PFSK-1 (cell line): ENCODE results near the gene CHRNE.

Source experiments
- FOXP2 ChIP-seq: optimal IDR thresholded peaks from 2 replicates; pipeline ENCODE3; 2011; ENCODE audit warnings: borderline replicate concordance, control low read depth, inconsistent platforms; ENCODE audit not compliant: insufficient read depth; ENCODE audit errors: extremely low read length, extremely low read depth
- POLR2AphosphoS5 ChIP-seq: IDR thresholded peaks from 2 replicates; pipeline ENCODE4 v1.6.1; 2012; ENCODE audit warnings: low read depth, mild to moderate bottlenecking, control low read depth, low read length, moderate library complexity
- SIN3A ChIP-seq: IDR thresholded peaks from 2 replicates; pipeline ENCODE4 v1.6.1; 2012; ENCODE audit warnings: mild to moderate bottlenecking, low read length, moderate library complexity, borderline replicate concordance; ENCODE audit not compliant: insufficient read depth
- TAF1 ChIP-seq: IDR thresholded peaks from 2 replicates; pipeline ENCODE4 v1.6.1; 2012; ENCODE audit warnings: low read length, control low read depth, borderline replicate concordance; ENCODE audit not compliant: insufficient read depth
- TF ChIP-seq, protein P1 (sequence below), 2 experiments: IDR thresholded peaks; 2 replicates each; pipeline versions ENCODE4 v1.6.1 to v1.8.0; 2011 to 2012; ENCODE audit warnings: low read depth in 2 of 2, low read length in 2 of 2, control low read depth in 1 of 2, inconsistent platforms in 1 of 2, mild to moderate bottlenecking in 1 of 2, moderate library complexity in 1 of 2; ENCODE audit not compliant: insufficient read depth in 1 of 2

CHRNE gene

GRCh38 chr17:4949321-4950074 lies 46.6 kb upstream of the CHRNE start:
- TF ChIP-seq, protein P1, sequence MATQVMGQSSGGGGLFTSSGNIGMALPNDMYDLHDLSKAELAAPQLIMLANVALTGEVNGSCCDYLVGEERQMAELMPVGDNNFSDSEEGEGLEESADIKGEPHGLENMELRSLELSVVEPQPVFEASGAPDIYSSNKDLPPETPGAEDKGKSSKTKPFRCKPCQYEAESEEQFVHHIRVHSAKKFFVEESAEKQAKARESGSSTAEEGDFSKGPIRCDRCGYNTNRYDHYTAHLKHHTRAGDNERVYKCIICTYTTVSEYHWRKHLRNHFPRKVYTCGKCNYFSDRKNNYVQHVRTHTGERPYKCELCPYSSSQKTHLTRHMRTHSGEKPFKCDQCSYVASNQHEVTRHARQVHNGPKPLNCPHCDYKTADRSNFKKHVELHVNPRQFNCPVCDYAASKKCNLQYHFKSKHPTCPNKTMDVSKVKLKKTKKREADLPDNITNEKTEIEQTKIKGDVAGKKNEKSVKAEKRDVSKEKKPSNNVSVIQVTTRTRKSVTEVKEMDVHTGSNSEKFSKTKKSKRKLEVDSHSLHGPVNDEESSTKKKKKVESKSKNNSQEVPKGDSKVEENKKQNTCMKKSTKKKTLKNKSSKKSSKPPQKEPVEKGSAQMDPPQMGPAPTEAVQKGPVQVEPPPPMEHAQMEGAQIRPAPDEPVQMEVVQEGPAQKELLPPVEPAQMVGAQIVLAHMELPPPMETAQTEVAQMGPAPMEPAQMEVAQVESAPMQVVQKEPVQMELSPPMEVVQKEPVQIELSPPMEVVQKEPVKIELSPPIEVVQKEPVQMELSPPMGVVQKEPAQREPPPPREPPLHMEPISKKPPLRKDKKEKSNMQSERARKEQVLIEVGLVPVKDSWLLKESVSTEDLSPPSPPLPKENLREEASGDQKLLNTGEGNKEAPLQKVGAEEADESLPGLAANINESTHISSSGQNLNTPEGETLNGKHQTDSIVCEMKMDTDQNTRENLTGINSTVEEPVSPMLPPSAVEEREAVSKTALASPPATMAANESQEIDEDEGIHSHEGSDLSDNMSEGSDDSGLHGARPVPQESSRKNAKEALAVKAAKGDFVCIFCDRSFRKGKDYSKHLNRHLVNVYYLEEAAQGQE (IDR thresholded peaks at IDR 0.05; ENCODE audit: insufficient read depth in 1 of 2, low read depth in 2 of 2, low read length in 2 of 2): no peak
- TF ChIP-seq FOXP2 (peak; percentile 11), TAF1 (0 out of 2 replicates have a peak, but pooled peaks have one; percentile 12), SIN3A (peak; percentile 29; the same call in 1 of the 2 replicates), POLR2AphosphoS5 (no peak; the same call in 1 of the 2 replicates)

- peak; percentile 62 for TF ChIP-seq FOXP2
- TF ChIP-seq, protein P1 (IDR thresholded peaks at IDR 0.05; ENCODE audit: insufficient read depth in 1 of 2, low read depth in 2 of 2, low read length in 2 of 2): no peak; a peak in 1 of 4 replicates
- TF ChIP-seq SIN3A: no peak
- TF ChIP-seq POLR2AphosphoS5: peak; percentile 50; the same call in 1 of the 2 replicates
- TF ChIP-seq TAF1: no peak
These were observed 46.0 kb upstream of the CHRNE start for GRCh38 chr17:4948931-4949320.

DNA sequence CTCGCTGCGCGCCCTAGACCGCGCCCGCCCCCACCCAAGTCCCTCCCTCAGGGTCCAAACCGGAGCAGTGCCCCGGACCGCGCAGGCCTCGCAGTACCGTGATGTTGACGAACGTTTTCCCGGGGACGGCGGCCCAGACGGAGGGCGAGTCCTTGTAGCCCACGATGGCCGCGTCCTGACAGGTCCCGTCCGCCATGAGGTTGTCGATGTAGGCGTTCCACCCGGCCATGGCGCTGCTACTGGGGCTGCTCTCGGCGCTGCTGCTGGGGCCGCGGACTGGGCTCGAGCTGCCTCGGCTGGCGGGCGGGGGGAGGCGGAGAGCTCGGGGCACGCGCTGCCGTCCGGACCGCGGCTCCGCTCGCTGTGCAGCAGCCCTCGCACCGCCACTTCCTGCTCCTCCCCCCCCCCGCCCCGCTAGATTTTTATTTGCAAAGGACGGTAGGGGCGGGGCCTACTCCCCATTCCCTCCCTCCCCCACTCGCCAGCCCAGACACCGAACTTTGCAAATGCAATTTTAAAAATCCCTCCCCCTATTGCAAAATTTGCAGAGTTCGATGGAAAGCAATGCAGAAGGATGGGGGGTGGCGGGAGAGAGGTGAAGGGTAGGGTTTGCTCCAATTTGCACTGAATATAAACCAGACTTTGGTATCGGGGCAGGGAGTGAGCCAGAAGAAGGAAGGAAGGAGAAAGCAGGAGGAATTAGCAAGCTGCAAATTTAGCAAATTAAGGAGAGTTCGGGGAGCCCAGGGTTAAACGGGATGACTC lies 45.5 kb upstream of the CHRNE start, which contains the start of gene PFN1:
Gene PFN1, minus strand, starts transcription at position 365 of the 765 bp plus-strand sequence. Its CDS starts 136 bp downstream, at position 229.
- 0 out of 2 replicates have a peak, but pooled peaks have one; percentile 50 for TF ChIP-seq SIN3A
- peak; percentile 91; the same call in 1 of the 2 replicates for TF ChIP-seq TAF1
- TF ChIP-seq POLR2AphosphoS5: peak; percentile 81
- TF ChIP-seq, protein P1 (IDR thresholded peaks at IDR 0.05; ENCODE audit: insufficient read depth in 1 of 2, low read depth in 2 of 2, low read length in 2 of 2): no peak
- TF ChIP-seq FOXP2: peak; percentile 48

GRCh38 chr17:4947411-4948165 lies 44.7 kb upstream of the CHRNE start:
- TF ChIP-seq FOXP2: no peak
- TF ChIP-seq SIN3A: 0 out of 2 replicates have a peak, but pooled peaks have one; percentile 10
- TF ChIP-seq POLR2AphosphoS5: peak; percentile 57; the same call in 1 of the 2 replicates
- TF ChIP-seq, protein P1 (IDR thresholded peaks at IDR 0.05; ENCODE audit: insufficient read depth in 1 of 2, low read depth in 2 of 2, low read length in 2 of 2): 0 out of 4 replicates have a peak, but pooled peaks of 1 of the 2 experiments have one; percentile 13
- 0 out of 2 replicates have a peak, but pooled peaks have one; percentile 34 for TF ChIP-seq TAF1
